SK-N-SH treated with all-trans-retinoic acid at 6 μM for 48 hours (cell line): Measurements from ENCODE around the gene PPFIA3.

ENCODE experiments used
- ATAC-seq: fragments of 200-7000 bp; cut with Tn5 transposase; 3 replicates; pipeline ENCODE4 v1.9.1; 2020; ENCODE audit warnings: mild to moderate bottlenecking, moderate library complexity
- ARNTL ChIP-seq: fragments of 450-650 bp; formaldehyde crosslinking; IDR thresholded peaks from 2 replicates; pipeline ENCODE4 v1.5.0; 2020; ENCODE audit warnings: low read depth, mild to moderate bottlenecking, moderate library complexity, borderline replicate concordance
- BACH2 ChIP-seq: fragments of 250-450 bp; sonication (Bioruptor Pico); IDR thresholded peaks from 2 replicates; pipeline ENCODE4 v1.9.0; 2021; ENCODE audit warnings: mild to moderate bottlenecking, borderline replicate concordance
- CSDC2 ChIP-seq: fragments of 250-450 bp; sonication (Bioruptor Pico); IDR thresholded peaks from 2 replicates; pipeline ENCODE4 v1.5.0; 2020; ENCODE audit warnings: mild to moderate bottlenecking, moderate library complexity
- ESRRG ChIP-seq: fragments of 250-450 bp; sonication (Bioruptor Pico); IDR thresholded peaks from 2 replicates; pipeline ENCODE4 v1.6.1; 2021; ENCODE audit warnings: mild to moderate bottlenecking
- GLIS3 ChIP-seq: fragments of 250-450 bp; sonication (Bioruptor Pico); IDR thresholded peaks from 2 replicates; pipeline ENCODE4 v1.5.0; 2020; ENCODE audit warnings: mild to moderate bottlenecking, moderate library complexity
- ISL1 ChIP-seq: fragments of 250-450 bp; sonication (Bioruptor Pico); IDR thresholded peaks from 2 replicates; pipeline ENCODE4 v2.1.2; 2022; ENCODE audit warnings: mild to moderate bottlenecking, moderate library complexity
- OSR1 ChIP-seq: fragments of 250-450 bp; sonication (Bioruptor Pico); IDR thresholded peaks from 2 replicates; pipeline ENCODE4 v1.8.0; 2022; ENCODE audit warnings: moderate library complexity, mild to moderate bottlenecking, inconsistent platforms
- PPARA ChIP-seq: fragments of 250-450 bp; sonication (Bioruptor Pico); IDR thresholded peaks from 2 replicates; pipeline ENCODE4 v1.5.0; 2020; ENCODE audit warnings: mild to moderate bottlenecking, borderline replicate concordance
- RARB ChIP-seq: fragments of 250-450 bp; sonication (Bioruptor Pico); IDR thresholded peaks from 2 replicates; pipeline ENCODE4 v1.8.0; 2021; ENCODE audit warnings: mild to moderate bottlenecking, moderate library complexity
- TCF4 ChIP-seq: fragments of 250-450 bp; sonication (Bioruptor Pico); IDR thresholded peaks from 2 replicates; pipeline ENCODE4 v1.8.0; 2021; ENCODE audit warnings: mild to moderate bottlenecking, moderate library complexity, borderline replicate concordance
- TOX ChIP-seq: fragments of 250-450 bp; sonication (Bioruptor Pico); IDR thresholded peaks from 2 replicates; pipeline ENCODE4 v1.8.0; 2021; ENCODE audit warnings: mild to moderate bottlenecking, moderate library complexity, borderline replicate concordance
- ZC3H10 ChIP-seq: fragments of 250-450 bp; sonication (Bioruptor Pico); IDR thresholded peaks from 2 replicates; pipeline ENCODE4 v1.5.1; 2021; ENCODE audit warnings: mild to moderate bottlenecking, moderate library complexity
- ZFP3 ChIP-seq: fragments of 250-450 bp; sonication (Bioruptor Pico); IDR thresholded peaks from 2 replicates; pipeline ENCODE4 v1.5.0; 2020; ENCODE audit warnings: mild to moderate bottlenecking, moderate library complexity
- ZFP30 ChIP-seq: fragments of 450-650 bp; formaldehyde crosslinking; IDR thresholded peaks from 2 replicates; pipeline ENCODE4 v1.5.0; 2022; ENCODE audit warnings: mild to moderate bottlenecking, moderate library complexity
- ZNF70 ChIP-seq: fragments of 450-650 bp; formaldehyde crosslinking; IDR thresholded peaks from 2 replicates; pipeline ENCODE4 v1.5.0; 2020; ENCODE audit warnings: mild to moderate bottlenecking, moderate library complexity
- ZNF8 ChIP-seq: fragments of 450-650 bp; formaldehyde crosslinking; IDR thresholded peaks from 2 replicates; pipeline ENCODE4 v1.5.0; 2020; ENCODE audit warnings: mild to moderate bottlenecking, moderate library complexity
- TF ChIP-seq, protein P1 (sequence below): fragments of 250-450 bp; sonication (Bioruptor Pico); IDR thresholded peaks from 2 replicates; pipeline ENCODE4 v1.8.0; 2020; ENCODE audit warnings: mild to moderate bottlenecking, moderate library complexity, borderline replicate concordance
- TF ChIP-seq, protein P2 (sequence below): fragments of 250-450 bp; sonication (Bioruptor Pico); IDR thresholded peaks from 2 replicates; pipeline ENCODE4 v1.5.1; 2020; ENCODE audit warnings: low read depth, mild to moderate bottlenecking, moderate library complexity
- TF ChIP-seq, protein P3 (sequence below): fragments of 250-450 bp; sonication (Bioruptor Pico); IDR thresholded peaks from 2 replicates; pipeline ENCODE4 v1.5.1; 2021; ENCODE audit warnings: mild to moderate bottlenecking, moderate library complexity
- TF ChIP-seq, protein P4 (sequence below): fragments of 250-450 bp; sonication (Bioruptor Pico); IDR thresholded peaks from 2 replicates; pipeline ENCODE4 v1.5.0; 2020; ENCODE audit warnings: mild to moderate bottlenecking, moderate library complexity
- TF ChIP-seq, protein P5 (sequence below): fragments of 250-450 bp; sonication (Bioruptor Pico); IDR thresholded peaks from 2 replicates; pipeline ENCODE4 v1.8.0; 2021; ENCODE audit warnings: low read depth, mild to moderate bottlenecking, moderate library complexity, borderline replicate concordance

PPFIA3 gene

DNA sequence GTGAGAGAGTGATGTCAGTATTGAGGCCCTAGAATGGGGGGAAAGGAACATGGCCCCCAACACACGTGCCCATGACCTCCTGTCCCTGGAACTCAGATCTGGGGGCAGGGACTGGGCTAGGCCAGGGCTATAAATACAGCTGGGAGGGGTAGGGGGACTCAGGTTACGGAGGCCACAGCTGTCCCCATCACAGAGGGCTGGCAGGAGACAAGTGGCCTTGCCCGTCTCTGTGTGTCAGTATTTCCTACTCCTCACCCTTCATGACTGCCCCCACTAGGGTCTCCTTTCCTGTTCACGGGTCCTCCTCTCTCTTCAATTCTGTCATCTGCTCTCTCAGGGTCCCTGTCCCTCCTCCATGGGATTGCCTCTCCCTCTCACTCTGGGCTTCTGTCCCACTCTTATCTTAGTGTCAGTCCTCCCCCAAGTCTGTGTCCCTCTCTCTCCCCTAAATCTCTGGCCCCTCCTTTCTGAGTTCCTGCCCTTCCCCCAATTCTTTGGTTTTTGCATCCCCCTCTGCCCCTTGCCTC, 36.5 kb downstream of the PPFIA3 start:
- TF ChIP-seq TCF4 (CRISPR knock-in tag), result no peak
- TF ChIP-seq GLIS3 (CRISPR knock-in tag), result no peak
- no peak for TF ChIP-seq ESRRG (CRISPR knock-in tag)
- TF ChIP-seq ISL1, result no peak
- TF ChIP-seq ZNF8 (CRISPR knock-in tag), result no peak
- no peak for TF ChIP-seq PPARA (CRISPR knock-in tag)
- TF ChIP-seq ZC3H10 (CRISPR knock-in tag), result no peak
- no peak for TF ChIP-seq OSR1 (CRISPR knock-in tag)
- no peak for TF ChIP-seq TOX
- TF ChIP-seq, protein P1, sequence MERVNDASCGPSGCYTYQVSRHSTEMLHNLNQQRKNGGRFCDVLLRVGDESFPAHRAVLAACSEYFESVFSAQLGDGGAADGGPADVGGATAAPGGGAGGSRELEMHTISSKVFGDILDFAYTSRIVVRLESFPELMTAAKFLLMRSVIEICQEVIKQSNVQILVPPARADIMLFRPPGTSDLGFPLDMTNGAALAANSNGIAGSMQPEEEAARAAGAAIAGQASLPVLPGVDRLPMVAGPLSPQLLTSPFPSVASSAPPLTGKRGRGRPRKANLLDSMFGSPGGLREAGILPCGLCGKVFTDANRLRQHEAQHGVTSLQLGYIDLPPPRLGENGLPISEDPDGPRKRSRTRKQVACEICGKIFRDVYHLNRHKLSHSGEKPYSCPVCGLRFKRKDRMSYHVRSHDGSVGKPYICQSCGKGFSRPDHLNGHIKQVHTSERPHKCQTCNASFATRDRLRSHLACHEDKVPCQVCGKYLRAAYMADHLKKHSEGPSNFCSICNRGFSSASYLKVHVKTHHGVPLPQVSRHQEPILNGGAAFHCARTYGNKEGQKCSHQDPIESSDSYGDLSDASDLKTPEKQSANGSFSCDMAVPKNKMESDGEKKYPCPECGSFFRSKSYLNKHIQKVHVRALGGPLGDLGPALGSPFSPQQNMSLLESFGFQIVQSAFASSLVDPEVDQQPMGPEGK, result no peak
- TF ChIP-seq ZFP30 (CRISPR knock-in tag), result no peak
- TF ChIP-seq ARNTL, result no peak
- TF ChIP-seq ZNF70 (CRISPR knock-in tag), result no peak
- TF ChIP-seq, protein P2, sequence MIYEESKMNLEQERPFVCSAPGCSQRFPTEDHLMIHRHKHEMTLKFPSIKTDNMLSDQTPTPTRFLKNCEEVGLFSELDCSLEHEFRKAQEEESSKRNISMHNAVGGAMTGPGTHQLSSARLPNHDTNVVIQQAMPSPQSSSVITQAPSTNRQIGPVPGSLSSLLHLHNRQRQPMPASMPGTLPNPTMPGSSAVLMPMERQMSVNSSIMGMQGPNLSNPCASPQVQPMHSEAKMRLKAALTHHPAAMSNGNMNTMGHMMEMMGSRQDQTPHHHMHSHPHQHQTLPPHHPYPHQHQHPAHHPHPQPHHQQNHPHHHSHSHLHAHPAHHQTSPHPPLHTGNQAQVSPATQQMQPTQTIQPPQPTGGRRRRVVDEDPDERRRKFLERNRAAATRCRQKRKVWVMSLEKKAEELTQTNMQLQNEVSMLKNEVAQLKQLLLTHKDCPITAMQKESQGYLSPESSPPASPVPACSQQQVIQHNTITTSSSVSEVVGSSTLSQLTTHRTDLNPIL (CRISPR knock-in tag), result no peak
- ATAC-seq, result no peak

DNA sequence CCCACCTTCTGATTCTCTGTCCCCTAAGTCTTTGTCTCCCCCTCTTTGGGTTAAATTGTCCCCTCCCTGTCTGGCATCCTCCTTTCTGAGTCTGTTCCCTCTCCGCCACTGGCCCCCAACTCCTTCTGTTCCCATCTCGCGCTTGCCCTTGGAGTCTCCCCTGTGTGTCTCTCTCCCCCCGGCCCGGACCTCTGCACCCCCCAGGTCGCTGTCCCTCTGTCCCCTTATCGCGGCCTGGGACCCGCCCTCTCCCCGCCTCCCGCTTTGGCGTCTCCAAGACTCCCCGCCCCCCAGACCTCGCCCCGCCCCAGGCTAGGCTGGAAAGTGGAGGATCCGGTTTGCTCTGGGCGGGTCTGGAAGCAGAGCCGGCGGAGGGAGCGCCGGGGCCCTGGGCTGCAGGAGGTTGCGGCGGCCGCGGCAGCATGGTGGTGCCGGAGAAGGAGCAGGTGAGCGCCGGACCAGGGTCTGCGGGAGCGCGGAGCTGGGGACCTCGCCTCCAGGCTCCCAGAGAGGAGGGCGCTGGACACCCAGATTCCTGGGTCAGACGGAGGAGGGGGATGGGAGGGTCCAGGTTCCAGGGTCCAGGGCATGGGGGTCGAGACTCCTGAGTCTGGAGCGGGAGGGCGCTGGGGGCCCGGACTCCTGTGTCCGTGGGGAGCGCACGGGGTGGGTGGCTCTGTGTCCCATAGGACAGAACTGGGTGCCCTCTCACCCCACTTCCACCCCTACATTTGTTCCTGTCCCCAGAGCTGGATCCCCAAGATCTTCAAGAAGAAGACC, 38.3 kb downstream of the PPFIA3 start, which contains the start of gene TRPM4:
Gene TRPM4, plus strand, starts transcription at position 348 of the 780 bp plus-strand sequence. Its CDS starts 75 bp downstream, at position 423.
- TF ChIP-seq GLIS3 (CRISPR knock-in tag), result no peak
- no peak for TF ChIP-seq ZNF8 (CRISPR knock-in tag)
- TF ChIP-seq ZFP3 (CRISPR knock-in tag), result no peak
- TF ChIP-seq ZNF70 (CRISPR knock-in tag), result no peak
- no peak for TF ChIP-seq TOX

GRCh38 chr19:49160450-49161189, 41.3 kb downstream of the PPFIA3 start:
- no peak for ATAC-seq
- no peak for TF ChIP-seq GLIS3 (CRISPR knock-in tag)
- TF ChIP-seq, protein P3, sequence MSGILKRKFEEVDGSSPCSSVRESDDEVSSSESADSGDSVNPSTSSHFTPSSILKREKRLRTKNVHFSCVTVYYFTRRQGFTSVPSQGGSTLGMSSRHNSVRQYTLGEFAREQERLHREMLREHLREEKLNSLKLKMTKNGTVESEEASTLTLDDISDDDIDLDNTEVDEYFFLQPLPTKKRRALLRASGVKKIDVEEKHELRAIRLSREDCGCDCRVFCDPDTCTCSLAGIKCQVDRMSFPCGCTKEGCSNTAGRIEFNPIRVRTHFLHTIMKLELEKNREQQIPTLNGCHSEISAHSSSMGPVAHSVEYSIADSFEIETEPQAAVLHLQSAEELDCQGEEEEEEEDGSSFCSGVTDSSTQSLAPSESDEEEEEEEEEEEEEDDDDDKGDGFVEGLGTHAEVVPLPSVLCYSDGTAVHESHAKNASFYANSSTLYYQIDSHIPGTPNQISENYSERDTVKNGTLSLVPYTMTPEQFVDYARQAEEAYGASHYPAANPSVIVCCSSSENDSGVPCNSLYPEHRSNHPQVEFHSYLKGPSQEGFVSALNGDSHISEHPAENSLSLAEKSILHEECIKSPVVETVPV (CRISPR knock-in tag), result no peak
- no peak for TF ChIP-seq CSDC2 (CRISPR knock-in tag)
- TF ChIP-seq TOX, result no peak
- no peak for TF ChIP-seq BACH2 (CRISPR knock-in tag)
- TF ChIP-seq ESRRG (CRISPR knock-in tag), result no peak
- no peak for TF ChIP-seq TCF4 (CRISPR knock-in tag)
- no peak for TF ChIP-seq RARB (CRISPR knock-in tag)
- TF ChIP-seq ZFP3 (CRISPR knock-in tag), result no peak
- TF ChIP-seq, protein P2 (CRISPR knock-in tag), result no peak
- TF ChIP-seq ZNF8 (CRISPR knock-in tag), result no peak
- TF ChIP-seq PPARA (CRISPR knock-in tag), result no peak
- TF ChIP-seq, protein P1, result no peak
- TF ChIP-seq ZFP30 (CRISPR knock-in tag), result no peak
- TF ChIP-seq OSR1 (CRISPR knock-in tag), result no peak
- no peak for TF ChIP-seq ISL1
- TF ChIP-seq ZC3H10 (CRISPR knock-in tag), result no peak
- TF ChIP-seq, protein P4, sequence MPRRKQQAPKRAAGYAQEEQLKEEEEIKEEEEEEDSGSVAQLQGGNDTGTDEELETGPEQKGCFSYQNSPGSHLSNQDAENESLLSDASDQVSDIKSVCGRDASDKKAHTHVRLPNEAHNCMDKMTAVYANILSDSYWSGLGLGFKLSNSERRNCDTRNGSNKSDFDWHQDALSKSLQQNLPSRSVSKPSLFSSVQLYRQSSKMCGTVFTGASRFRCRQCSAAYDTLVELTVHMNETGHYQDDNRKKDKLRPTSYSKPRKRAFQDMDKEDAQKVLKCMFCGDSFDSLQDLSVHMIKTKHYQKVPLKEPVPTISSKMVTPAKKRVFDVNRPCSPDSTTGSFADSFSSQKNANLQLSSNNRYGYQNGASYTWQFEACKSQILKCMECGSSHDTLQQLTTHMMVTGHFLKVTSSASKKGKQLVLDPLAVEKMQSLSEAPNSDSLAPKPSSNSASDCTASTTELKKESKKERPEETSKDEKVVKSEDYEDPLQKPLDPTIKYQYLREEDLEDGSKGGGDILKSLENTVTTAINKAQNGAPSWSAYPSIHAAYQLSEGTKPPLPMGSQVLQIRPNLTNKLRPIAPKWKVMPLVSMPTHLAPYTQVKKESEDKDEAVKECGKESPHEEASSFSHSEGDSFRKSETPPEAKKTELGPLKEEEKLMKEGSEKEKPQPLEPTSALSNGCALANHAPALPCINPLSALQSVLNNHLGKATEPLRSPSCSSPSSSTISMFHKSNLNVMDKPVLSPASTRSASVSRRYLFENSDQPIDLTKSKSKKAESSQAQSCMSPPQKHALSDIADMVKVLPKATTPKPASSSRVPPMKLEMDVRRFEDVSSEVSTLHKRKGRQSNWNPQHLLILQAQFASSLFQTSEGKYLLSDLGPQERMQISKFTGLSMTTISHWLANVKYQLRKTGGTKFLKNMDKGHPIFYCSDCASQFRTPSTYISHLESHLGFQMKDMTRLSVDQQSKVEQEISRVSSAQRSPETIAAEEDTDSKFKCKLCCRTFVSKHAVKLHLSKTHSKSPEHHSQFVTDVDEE (CRISPR knock-in tag), result no peak
- TF ChIP-seq, protein P5, sequence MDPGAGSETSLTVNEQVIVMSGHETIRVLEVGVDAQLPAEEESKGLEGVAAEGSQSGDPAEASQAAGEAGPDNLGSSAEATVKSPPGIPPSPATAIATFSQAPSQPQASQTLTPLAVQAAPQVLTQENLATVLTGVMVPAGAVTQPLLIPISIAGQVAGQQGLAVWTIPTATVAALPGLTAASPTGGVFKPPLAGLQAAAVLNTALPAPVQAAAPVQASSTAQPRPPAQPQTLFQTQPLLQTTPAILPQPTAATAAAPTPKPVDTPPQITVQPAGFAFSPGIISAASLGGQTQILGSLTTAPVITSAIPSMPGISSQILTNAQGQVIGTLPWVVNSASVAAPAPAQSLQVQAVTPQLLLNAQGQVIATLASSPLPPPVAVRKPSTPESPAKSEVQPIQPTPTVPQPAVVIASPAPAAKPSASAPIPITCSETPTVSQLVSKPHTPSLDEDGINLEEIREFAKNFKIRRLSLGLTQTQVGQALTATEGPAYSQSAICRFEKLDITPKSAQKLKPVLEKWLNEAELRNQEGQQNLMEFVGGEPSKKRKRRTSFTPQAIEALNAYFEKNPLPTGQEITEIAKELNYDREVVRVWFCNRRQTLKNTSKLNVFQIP (CRISPR knock-in tag), result no peak

More for the DNA sequence above, 38.3 kb downstream of the PPFIA3 start, which contains the start of gene TRPM4:
- peak; percentile 99 for ATAC-seq
